Umbilical cord (tissue), 1 donor: Measurements from ENCODE around the gene QRICH1. TPM values are rescaled to one million over a fixed set of nuclear protein-coding genes. Genes with fewer than 3 reads are reported as not detected.

Experiments
- total RNA-seq: library from RNA; depleted of rRNA; stranded (reverse); fragments of >200 nt; gene quantifications from one replicate; pipeline ENCODE4 v1.2.3, GENCODE V29; 2014; ENCODE audit warnings: low replicate concordance; ENCODE audit not compliant: insufficient read depth

QRICH1 gene
- total RNA-seq, 1 donor from 2014 or later, result 49.4 TPM

Other genes with a start within 250 kb of the QRICH1 start
- gene PRKAR2A, start 246.2 kb downstream of the QRICH1 start, total RNA-seq, result 24.3 TPM
- 7.2 TPM for gene SLC25A20, start 195.2 kb downstream of the QRICH1 start, total RNA-seq
- 115 TPM for gene ARIH2, start 175.2 kb downstream of the QRICH1 start, total RNA-seq
- 53.0 TPM for gene P4HTM, start 103.8 kb downstream of the QRICH1 start, total RNA-seq
- 31.3 TPM for gene WDR6, start 86.7 kb downstream of the QRICH1 start, total RNA-seq
- gene DALRD3, start 75.5 kb downstream of the QRICH1 start, total RNA-seq, result 15.2 TPM
- gene NDUFAF3, start 72.0 kb downstream of the QRICH1 start, total RNA-seq, result 28.2 TPM
- 181 TPM for gene IMPDH2, start 64.7 kb downstream of the QRICH1 start, total RNA-seq
- 283 TPM for gene QARS1, start 10.7 kb upstream of the QRICH1 start, total RNA-seq
- gene USP19, start 26.8 kb upstream of the QRICH1 start, total RNA-seq, result 48.9 TPM
- 753 TPM for gene LAMB2, start 39.0 kb upstream of the QRICH1 start, total RNA-seq
- 7.0 TPM for gene CCDC71, start 72.3 kb upstream of the QRICH1 start, total RNA-seq
- 30.8 TPM for gene KLHDC8B, start 77.5 kb upstream of the QRICH1 start, total RNA-seq
- 0.72 TPM for gene C3orf62, start 183.2 kb upstream of the QRICH1 start, total RNA-seq
- gene USP4, start 246.0 kb upstream of the QRICH1 start, total RNA-seq, result 14.4 TPM